SK-N-SH (cell line): ENCODE results near the gene RFTN1. TPM values are rescaled to one million over a fixed set of nuclear protein-coding genes. Genes with fewer than 3 reads are reported as not detected.

ENCODE experiments used
- CTCF ChIA-PET: fragments of 300-600, 350-600 bp; formaldehyde crosslinking; extraction: SDS; loops from one replicate; lab custom pipeline; 2021; lab: Yijun Ruan, JAX
- POLR2A ChIA-PET: fragments of 350-600 bp; sonication (Branson Sonifier 250); formaldehyde crosslinking; extraction: SDS; loops from one replicate; lab custom pipeline; 2020; ENCODE audit warnings: antibody characterized with exemption, inconsistent platforms; lab: Yijun Ruan, JAX
- DNase-seq: peaks from one replicate; pipeline ENCODE4 v3.0.0; 2012
- H2AFZ ChIP-seq: fragments of 200-600 bp; sonication (generic); 2 replicates; pipeline ENCODE4 v1.8.1; 2016; ENCODE audit warnings: antibody characterized with exemption, mild to moderate bottlenecking, low read depth
- H3F3A ChIP-seq: fragments of 200-600 bp; sonication (generic); replicated peaks from 2 replicates; pipeline ENCODE3; 2016; ENCODE audit warnings: antibody characterized with exemption, mild to moderate bottlenecking; ENCODE audit not compliant: insufficient read depth
- H3K27ac ChIP-seq, 2 experiments: fragments of 200-500 bp in 1 of 2; fragments of 200-600 bp in 1 of 2; sonication (Bioruptor generic) in 1 of 2; sonication (generic), shearing (Covaris generic) in 1 of 2; 2 replicates each; pipeline versions ENCODE4 v1.5.1 to v1.6.1; 2014 to 2016; ENCODE audit warnings: low read depth in 2 of 2, inconsistent platforms in 1 of 2, low read length in 1 of 2, mild to moderate bottlenecking in 1 of 2, mixed read lengths in 1 of 2
- H3K27me3 ChIP-seq: fragments of 200-600 bp; sonication (generic), shearing (Covaris generic); 2 replicates; pipeline ENCODE4 v1.6.1; 2016; ENCODE audit warnings: mixed run types; ENCODE audit not compliant: insufficient read depth
- H3K36me3 ChIP-seq, 2 experiments: fragments of 200-500 bp in 1 of 2; fragments of 200-600 bp in 1 of 2; sonication (Bioruptor generic) in 1 of 2; sonication (generic) in 1 of 2; replicated peaks in 1 of 2; 2 replicates each; pipeline versions ENCODE3 to v1.5.1; 2014 to 2016; ENCODE audit warnings: low read length in 1 of 2, mild to moderate bottlenecking in 1 of 2; ENCODE audit not compliant: insufficient read depth in 2 of 2, control insufficient read depth in 1 of 2
- H3K4me1 ChIP-seq, 2 experiments: fragments of 200-500 bp in 1 of 2; fragments of 200-600 bp in 1 of 2; sonication (Bioruptor generic) in 1 of 2; sonication (generic), shearing (Covaris generic) in 1 of 2; 2 replicates each; pipeline versions ENCODE4 v1.5.1 to v1.6.1; 2014 to 2016; ENCODE audit warnings: low read depth in 1 of 2, low read length in 1 of 2, mixed run types in 1 of 2; ENCODE audit not compliant: insufficient read depth in 2 of 2, control insufficient read depth in 1 of 2
- H3K4me2 ChIP-seq: fragments of 200-600 bp; sonication (generic), shearing (Covaris generic); 2 replicates; pipeline ENCODE4 v1.6.1; 2017; ENCODE audit warnings: mixed run types
- H3K4me3 ChIP-seq, 2 experiments: fragments of 200-500 bp in 1 of 2; fragments of 200-600 bp in 1 of 2; sonication (Bioruptor generic) in 1 of 2; sonication (generic), shearing (Covaris generic) in 1 of 2; 2 replicates each; pipeline versions ENCODE4 v1.5.1 to v1.8.1; 2014 to 2016; ENCODE audit warnings: low read depth in 2 of 2, inconsistent platforms in 1 of 2, low read length in 1 of 2, mild to moderate bottlenecking in 1 of 2, mixed read lengths in 1 of 2, moderate library complexity in 1 of 2
- H3K79me2 ChIP-seq: fragments of 200-600 bp; sonication (generic); 2 replicates; pipeline ENCODE4 v1.8.1; 2017; ENCODE audit warnings: mild to moderate bottlenecking; ENCODE audit not compliant: insufficient read depth
- H3K9ac ChIP-seq: fragments of 200-600 bp; sonication (generic); 2 replicates; pipeline ENCODE4 v1.6.1; 2017; ENCODE audit warnings: mixed run types
- H3K9me2 ChIP-seq: fragments of 200-600 bp; sonication (generic); 2 replicates; pipeline ENCODE4 v1.6.1; 2017; ENCODE audit warnings: mixed run types
- H3K9me3 ChIP-seq: fragments of 200-600 bp; sonication (generic); 2 replicates; pipeline ENCODE4 v1.6.1; 2017; ENCODE audit warnings: mixed run types, mild to moderate bottlenecking, moderate library complexity
- H4K20me1 ChIP-seq: fragments of 200-600 bp; sonication (generic); 2 replicates; pipeline ENCODE4 v1.6.1; 2017; ENCODE audit warnings: mild to moderate bottlenecking, mixed run types; ENCODE audit not compliant: insufficient read depth
- EP300 ChIP-seq, 2 experiments: IDR thresholded peaks; 2 replicates each; pipeline versions ENCODE4 v1.4.0 to v1.6.1; 2012; ENCODE audit warnings: borderline replicate concordance in 1 of 2, low read depth in 1 of 2, low read length in 1 of 2
- EZH2phosphoT487 ChIP-seq: fragments of 200-600 bp; sonication (generic); IDR thresholded peaks from 2 replicates; pipeline ENCODE4 v1.6.1; 2017; ENCODE audit warnings: low read depth, mixed run types, mild to moderate bottlenecking, antibody characterized with exemption, moderate library complexity, borderline replicate concordance
- FOXJ3 ChIP-seq: sonication (generic); formaldehyde crosslinking; IDR thresholded peaks from 2 replicates; pipeline ENCODE4 v1.5.1; 2020; ENCODE audit warnings: mild to moderate bottlenecking, missing genetic modification reagents
- JUND ChIP-seq: IDR thresholded peaks from 2 replicates; pipeline ENCODE4 v1.4.0; 2012
- MXI1 ChIP-seq: IDR thresholded peaks from 2 replicates; pipeline ENCODE4 v1.6.1; 2012; ENCODE audit warnings: mild to moderate bottlenecking, low read depth, low read length, improper control_type of control experiment
- NRF1 ChIP-seq: IDR thresholded peaks from 2 replicates; pipeline ENCODE4 v1.6.1; 2012; ENCODE audit warnings: low read depth, mild to moderate bottlenecking, low read length
- RAD21 ChIP-seq: IDR thresholded peaks from 2 replicates; pipeline ENCODE4 v1.6.1; 2012; ENCODE audit warnings: mild to moderate bottlenecking, low read length
- RCOR1 ChIP-seq: fragments of 150-350 bp; IDR thresholded peaks from 2 replicates; pipeline ENCODE4 v1.6.1; 2017; ENCODE audit warnings: antibody characterized with exemption, low read length
- REST ChIP-seq: IDR thresholded peaks from 2 replicates; pipeline ENCODE4 v1.6.1; 2012; ENCODE audit warnings: mild to moderate bottlenecking, low read depth, low read length, moderate library complexity
- RFX5 ChIP-seq: IDR thresholded peaks from 2 replicates; pipeline ENCODE4 v1.6.1; 2012; ENCODE audit warnings: mild to moderate bottlenecking, improper control_type of control experiment, low read length
- SIN3A ChIP-seq: IDR thresholded peaks from 2 replicates; pipeline ENCODE4 v1.6.1; 2012; ENCODE audit warnings: low read depth, mild to moderate bottlenecking, low read length, moderate library complexity, borderline replicate concordance
- SMC3 ChIP-seq: IDR thresholded peaks from 2 replicates; pipeline ENCODE4 v1.6.1; 2012; ENCODE audit warnings: low read depth, low read length, improper control_type of control experiment
- TAF1 ChIP-seq: IDR thresholded peaks from 2 replicates; pipeline ENCODE4 v1.6.1; 2012; ENCODE audit warnings: low read depth, mild to moderate bottlenecking, low read length, moderate library complexity, borderline replicate concordance
- TEAD4 ChIP-seq: IDR thresholded peaks from 2 replicates; pipeline ENCODE4 v1.4.0; 2012; ENCODE audit warnings: mild to moderate bottlenecking, borderline replicate concordance; ENCODE audit not compliant: insufficient read depth
- USF1 ChIP-seq: IDR thresholded peaks from 2 replicates; pipeline ENCODE4 v1.4.0; 2012; ENCODE audit warnings: low read depth, borderline replicate concordance
- USF2 ChIP-seq: fragments of 150-350 bp; IDR thresholded peaks from 2 replicates; pipeline ENCODE4 v1.6.1; 2017; ENCODE audit warnings: antibody characterized with exemption, low read length, low read depth, borderline replicate concordance
- polyA plus RNA-seq, 3 experiments: library from polyadenylated mRNA; depleted of rRNA; stranded (reverse); fragments of >200 nt; gene quantifications; 2 replicates each; pipeline ENCODE4 v1.2.3, GENCODE V29; 2012
- TF ChIP-seq, protein P1 (sequence below): fragments of 150-350 bp; IDR thresholded peaks from 2 replicates; pipeline ENCODE4 v1.6.1; 2016; ENCODE audit warnings: mild to moderate bottlenecking, low read depth, low read length
- TF ChIP-seq, protein P2 (sequence below): fragments of 200-600 bp; sonication (generic); IDR thresholded peaks from 2 replicates; pipeline ENCODE4 v1.6.1; 2017; ENCODE audit warnings: antibody characterized with exemption, mild to moderate bottlenecking, moderate library complexity

Gene RFTN1
- polyA plus RNA-seq, 1 of the 3 experiments (the other 2 are of a cell fraction) = 21.2 TPM

- H3K9ac ChIP-seq = no peak overlapping the region
- H3K4me2 ChIP-seq = no peak overlapping the region
- H3K36me3 ChIP-seq = no peaks in the 10 kb centered on the region
- H3K4me1 ChIP-seq = peaks cover 0 to 28% of the 10 kb centered on the region in 2 experiments; a peak in 2 of 4 replicates
- no peak overlapping the region for H3K4me3 ChIP-seq
- no peak for DNase-seq
- H2AFZ ChIP-seq = no peak overlapping the region
- ChIA-PET CTCF (interaction anchor here (4.6 kb wide), 1 partner anchor 27 kb away, joined by 23 read pairs; no protein-coding TSS in a partner anchor), POLR2A (interaction anchor here (1.3 kb wide), 1 partner anchor 57 kb away, joined by 4 read pairs; no protein-coding TSS in a partner anchor)
- no peak for TF ChIP-seq RFX5
- TF ChIP-seq NRF1 = no peak
- no peak for TF ChIP-seq FOXJ3 (CRISPR knock-in tag)
- TF ChIP-seq TAF1 = no peak
- TF ChIP-seq REST = no peak
- TF ChIP-seq JUND = no peak
- TF ChIP-seq USF1 = no peak
- TF ChIP-seq RAD21 = no peak
- TF ChIP-seq, protein P1, sequence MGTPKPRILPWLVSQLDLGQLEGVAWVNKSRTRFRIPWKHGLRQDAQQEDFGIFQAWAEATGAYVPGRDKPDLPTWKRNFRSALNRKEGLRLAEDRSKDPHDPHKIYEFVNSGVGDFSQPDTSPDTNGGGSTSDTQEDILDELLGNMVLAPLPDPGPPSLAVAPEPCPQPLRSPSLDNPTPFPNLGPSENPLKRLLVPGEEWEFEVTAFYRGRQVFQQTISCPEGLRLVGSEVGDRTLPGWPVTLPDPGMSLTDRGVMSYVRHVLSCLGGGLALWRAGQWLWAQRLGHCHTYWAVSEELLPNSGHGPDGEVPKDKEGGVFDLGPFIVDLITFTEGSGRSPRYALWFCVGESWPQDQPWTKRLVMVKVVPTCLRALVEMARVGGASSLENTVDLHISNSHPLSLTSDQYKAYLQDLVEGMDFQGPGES = no peak
- TF ChIP-seq RCOR1 = no peak
- no peak for TF ChIP-seq EZH2phosphoT487
- no peak for TF ChIP-seq USF2
- TF ChIP-seq MXI1 = no peak
- TF ChIP-seq SMC3 = no peak
- TF ChIP-seq TEAD4 = no peak
- no peak for TF ChIP-seq EP300 (IDR thresholded peaks at IDR 0.05; ENCODE audit: borderline replicate concordance in 1 of 2, low read depth in 1 of 2, low read length in 1 of 2)
- TF ChIP-seq, protein P2, sequence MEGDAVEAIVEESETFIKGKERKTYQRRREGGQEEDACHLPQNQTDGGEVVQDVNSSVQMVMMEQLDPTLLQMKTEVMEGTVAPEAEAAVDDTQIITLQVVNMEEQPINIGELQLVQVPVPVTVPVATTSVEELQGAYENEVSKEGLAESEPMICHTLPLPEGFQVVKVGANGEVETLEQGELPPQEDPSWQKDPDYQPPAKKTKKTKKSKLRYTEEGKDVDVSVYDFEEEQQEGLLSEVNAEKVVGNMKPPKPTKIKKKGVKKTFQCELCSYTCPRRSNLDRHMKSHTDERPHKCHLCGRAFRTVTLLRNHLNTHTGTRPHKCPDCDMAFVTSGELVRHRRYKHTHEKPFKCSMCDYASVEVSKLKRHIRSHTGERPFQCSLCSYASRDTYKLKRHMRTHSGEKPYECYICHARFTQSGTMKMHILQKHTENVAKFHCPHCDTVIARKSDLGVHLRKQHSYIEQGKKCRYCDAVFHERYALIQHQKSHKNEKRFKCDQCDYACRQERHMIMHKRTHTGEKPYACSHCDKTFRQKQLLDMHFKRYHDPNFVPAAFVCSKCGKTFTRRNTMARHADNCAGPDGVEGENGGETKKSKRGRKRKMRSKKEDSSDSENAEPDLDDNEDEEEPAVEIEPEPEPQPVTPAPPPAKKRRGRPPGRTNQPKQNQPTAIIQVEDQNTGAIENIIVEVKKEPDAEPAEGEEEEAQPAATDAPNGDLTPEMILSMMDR = no peak
- no peak for TF ChIP-seq SIN3A
- H3K9me3 ChIP-seq = no peaks in the 10 kb centered on the region
- H4K20me1 ChIP-seq = no peaks in the 10 kb centered on the region
- H3K27ac ChIP-seq = no peak overlapping the region; a peak in 1 of 4 replicates
- H3K9me2 ChIP-seq = no peaks in the 10 kb centered on the region
- no peaks in the 10 kb centered on the region for H3K79me2 ChIP-seq
- no peaks in the 10 kb centered on the region for H3K27me3 ChIP-seq
- no peaks in the 10 kb centered on the region for H3F3A ChIP-seq
These were observed 9.3 kb upstream of the RFTN1 start for GRCh38 chr3:16522834-16523233.
